GM19240 (cell line): ENCODE data around the gene IMPDH1.

Experiments
- DNase-seq: peaks from one replicate; pipeline ENCODE4 v3.0.0; 2011; ENCODE audit warnings: low spot score; ENCODE audit not compliant: insufficient read length

Gene IMPDH1

DNA sequence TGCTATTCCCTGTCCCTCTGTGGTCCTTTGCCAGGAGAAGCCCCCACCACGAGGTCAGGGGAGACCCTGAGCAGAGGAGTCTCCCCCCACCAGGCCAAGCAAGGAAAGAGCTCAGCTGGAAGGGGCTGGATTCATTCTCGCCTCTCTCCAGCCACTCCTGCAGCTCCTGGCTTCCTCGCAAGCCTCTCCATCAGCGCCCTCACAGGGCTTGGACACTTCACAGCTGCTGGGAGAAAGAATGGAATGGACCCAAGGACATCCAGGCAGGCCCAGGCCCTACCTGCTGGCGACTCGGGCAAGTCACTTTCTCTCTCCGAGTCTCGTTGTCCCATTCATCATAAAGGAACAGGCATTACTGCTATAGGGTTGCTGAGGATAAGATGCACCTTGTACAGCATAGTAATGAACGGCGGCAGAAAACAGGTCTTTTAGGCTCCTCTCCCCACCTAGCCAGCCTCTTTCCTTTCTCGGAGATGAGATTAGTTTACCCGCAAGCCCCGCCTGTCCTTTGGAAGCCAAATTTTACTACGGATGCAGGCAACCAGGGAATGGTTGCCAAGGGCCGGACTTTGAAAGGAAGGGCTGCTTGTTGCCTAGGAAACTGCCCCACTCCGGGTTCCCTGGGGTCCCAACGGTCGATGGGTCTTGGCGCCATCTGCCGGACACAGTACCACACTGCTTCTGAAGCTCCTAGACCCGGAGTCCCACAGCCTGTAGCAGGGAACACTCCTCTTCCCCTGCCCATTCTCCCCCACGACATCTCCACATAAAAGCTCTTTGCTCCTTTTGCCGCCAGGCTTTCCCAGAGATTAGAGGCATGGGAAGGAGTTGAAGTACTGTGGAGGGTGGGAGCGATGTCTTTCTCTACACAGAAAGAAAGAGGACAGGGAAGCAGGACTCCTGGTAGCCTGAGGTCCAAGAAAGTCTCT, 22.3 kb downstream of the IMPDH1 start:
- peak; percentile 97 for DNase-seq

- DNase-seq: no peak
These were observed 23.5 kb downstream of the IMPDH1 start for GRCh38 chr7:128385988-128386925.

- DNase-seq: no peak
These were observed 25.1 kb downstream of the IMPDH1 start for GRCh38 chr7:128384726-128385125.

DNA sequence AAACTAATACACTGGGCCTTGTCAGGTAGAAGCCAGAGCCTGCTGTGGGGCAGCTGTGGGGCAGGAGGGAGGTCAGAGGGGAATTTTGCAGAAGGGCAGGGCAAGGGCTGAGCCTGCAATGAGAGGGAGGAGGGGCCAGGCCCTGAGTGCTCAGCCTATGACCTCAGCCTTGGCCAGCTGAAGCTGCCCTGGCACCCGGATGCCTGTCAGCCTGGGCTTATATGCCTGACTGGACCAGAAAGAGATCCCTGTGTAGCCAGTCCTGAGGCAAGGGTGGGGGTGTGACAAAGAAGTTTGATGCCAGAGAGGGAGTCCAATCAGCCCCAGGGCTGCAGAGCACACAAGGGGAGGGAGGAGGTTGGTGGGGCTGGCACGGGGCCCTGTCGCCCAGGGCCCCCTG, 26.0 kb downstream of the IMPDH1 start:
- no peak for DNase-seq

DNA sequence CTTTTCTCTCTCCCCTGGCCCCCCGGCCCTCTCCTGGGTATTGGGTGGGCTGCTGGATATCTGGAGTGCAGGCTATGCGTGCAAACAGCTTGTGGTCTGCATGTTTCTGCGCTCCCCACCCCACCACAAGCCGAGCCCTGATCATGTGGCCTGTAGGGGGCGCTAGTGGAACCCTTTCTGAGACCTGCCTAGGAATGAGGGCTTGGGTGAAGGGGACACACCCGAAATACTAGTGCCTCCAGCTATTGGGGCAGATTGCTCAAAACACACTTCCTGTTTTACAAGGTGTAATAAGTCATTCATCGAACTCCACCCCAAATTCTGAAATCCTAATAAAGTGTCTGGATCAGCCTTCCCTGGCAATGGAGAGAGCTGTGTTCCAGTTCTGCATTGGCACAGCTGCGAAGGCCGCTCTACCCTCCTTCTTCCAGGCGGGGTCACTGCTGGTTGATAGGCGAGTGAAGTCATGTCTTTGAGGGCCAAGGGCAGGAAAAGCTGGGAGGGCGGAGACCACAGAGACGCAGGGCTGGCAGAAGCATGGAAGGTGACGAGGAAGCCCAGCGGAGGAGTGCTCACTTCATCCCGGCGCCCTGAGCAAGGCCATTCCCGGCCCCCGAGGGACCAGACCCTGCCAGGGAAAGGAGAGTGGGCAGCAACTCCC, 28.5 kb downstream of the IMPDH1 start:
- no peak for DNase-seq

- no peak for DNase-seq
These were observed 29.2 kb downstream of the IMPDH1 start for GRCh38 chr7:128380483-128381106.

DNA sequence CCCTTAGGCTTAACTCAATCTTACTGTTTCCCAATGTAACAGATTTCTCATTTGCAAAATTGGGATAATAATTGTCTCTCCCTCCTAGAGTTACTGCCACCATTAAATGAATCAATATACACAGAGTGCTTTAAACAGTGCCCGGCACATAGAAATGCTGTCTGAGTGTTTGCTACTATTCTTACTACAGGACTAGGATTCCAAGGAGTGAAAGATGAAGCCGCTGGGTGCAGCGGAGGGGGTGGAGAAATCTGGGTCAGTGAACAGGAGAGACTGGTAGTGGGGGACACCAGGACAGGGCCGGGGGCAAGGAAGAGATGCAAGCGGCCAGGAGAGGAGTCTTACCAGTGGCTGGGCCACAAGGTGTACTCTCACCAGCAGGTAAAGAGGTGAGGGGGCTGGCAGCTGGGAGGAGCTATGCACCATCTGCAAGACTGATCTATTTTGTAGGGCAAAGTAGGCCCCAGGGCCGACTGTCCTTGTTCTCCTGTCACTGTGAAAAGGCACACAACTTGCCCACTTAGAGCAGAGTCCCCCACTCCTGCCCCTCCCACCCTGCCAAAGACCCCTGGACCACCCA, 29.8 kb downstream of the IMPDH1 start:
- no peak for DNase-seq

- no peak for DNase-seq
These were observed 31.1 kb downstream of the IMPDH1 start for GRCh38 chr7:128378637-128379036.

GRCh38 chr7:128376077-128376476, 33.7 kb downstream of the IMPDH1 start:
- no peak for DNase-seq

GRCh38 chr7:128374041-128374440, 35.7 kb downstream of the IMPDH1 start:
- no peak for DNase-seq

DNA sequence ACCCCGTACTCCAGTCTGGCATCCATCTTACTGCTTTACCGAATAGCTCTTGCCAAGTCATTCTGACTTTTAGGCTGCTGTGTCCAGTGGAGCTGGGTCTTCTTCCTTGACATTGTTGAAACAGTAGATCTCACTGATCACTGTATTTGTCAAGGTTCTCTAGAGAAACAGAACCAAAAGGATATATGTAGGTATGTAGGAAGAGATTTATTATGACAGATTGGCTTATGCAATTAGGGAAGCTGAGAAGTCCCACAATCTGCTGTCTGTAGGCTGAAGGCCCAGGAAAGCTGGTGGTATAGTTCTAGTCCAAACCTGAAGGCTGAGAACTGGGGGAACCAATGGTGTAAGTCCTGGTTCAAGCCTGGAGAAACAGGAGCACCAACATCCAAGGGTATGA, 36.2 kb downstream of the IMPDH1 start:
- no peak for DNase-seq

GRCh38 chr7:128370491-128370890, 39.3 kb downstream of the IMPDH1 start:
- no peak for DNase-seq

DNA sequence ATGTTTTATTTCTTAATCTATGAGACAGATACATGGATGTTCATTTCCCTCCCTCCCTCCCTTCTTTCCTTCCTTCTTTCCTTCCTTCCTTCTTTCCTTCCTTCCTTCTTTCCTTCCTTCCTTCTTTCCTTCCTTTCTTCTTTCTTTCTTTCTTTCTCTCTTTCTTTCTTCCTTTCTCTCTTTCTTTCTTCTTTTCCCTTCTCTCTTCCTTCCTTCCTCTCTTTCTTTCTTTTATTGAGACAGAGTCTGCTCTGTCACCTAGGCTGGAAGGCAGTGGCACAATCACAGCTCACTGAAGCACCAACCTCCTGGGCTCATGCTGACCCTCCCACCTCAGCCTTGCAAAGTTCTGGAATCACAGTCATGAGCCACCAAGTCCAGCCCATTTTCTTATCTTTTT, 42.8 kb downstream of the IMPDH1 start:
- DNase-seq: no peak

- DNase-seq: no peak
These were observed 43.5 kb downstream of the IMPDH1 start for GRCh38 chr7:128366300-128366699.

GRCh38 chr7:128365432-128365831, 44.4 kb downstream of the IMPDH1 start:
- no peak for DNase-seq

DNA sequence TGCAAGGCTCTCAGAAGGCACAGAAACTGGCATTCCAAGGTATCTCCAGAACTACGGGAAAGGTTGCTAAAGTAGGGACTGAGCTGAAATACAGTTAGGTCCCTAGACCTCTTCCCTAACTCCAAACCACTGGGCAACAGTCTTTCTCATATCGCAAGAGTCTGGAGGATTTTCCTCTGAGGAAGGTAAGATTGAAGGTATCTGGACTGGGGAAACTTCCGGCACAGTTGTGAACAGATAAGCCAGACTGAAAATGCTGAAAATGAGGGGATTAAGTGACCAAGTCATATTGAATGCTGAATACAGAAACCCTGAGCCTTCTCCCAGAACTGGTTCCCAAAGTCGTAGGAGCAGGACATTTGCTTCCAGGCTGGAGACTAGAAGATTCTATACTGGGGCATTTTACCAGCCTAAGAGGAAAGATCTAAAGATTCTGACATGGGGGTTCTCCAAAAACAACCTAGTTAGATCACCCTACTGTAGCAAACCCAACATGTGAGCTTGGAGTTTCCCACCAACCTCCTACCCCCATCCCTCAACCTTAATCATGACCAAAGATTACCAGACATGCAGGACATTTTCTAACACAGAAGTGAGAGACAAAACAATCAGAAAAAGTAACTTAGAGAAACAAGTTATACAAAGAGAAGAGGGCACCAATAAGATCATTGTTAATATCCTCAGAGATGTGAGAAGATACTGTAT, 45.5 kb downstream of the IMPDH1 start:
- no peak for DNase-seq

- DNase-seq: no peak
These were observed 46.5 kb downstream of the IMPDH1 start for GRCh38 chr7:128363261-128363721.

- DNase-seq: no peak
These were observed 47.1 kb downstream of the IMPDH1 start for GRCh38 chr7:128362670-128363069.

- DNase-seq: no peak
These were observed 48.1 kb downstream of the IMPDH1 start, which contains the start of gene PRRT4 for GRCh38 chr7:128361411-128362379. PRRT4 (minus strand) TSS chr7:128361690.
